GM18870 (cell line): ENCODE results near the gene SESTD1.
"Not testable (repeated sequence)": the region's sequence is repeated elsewhere in the genome, so short reads cannot be mapped to it uniquely, and the experiment has no call there.

Source experiments
- ATAC-seq: cut with Tn5 transposase; IDR thresholded peaks from one replicate; pipeline ENCODE4 v1.9.1; 2021; ENCODE audit warnings: moderate library complexity; ENCODE audit not compliant: unreplicated experiment

The SESTD1 gene

GRCh38 chr2:179239838-179240237, 24.8 kb downstream of the SESTD1 start:
- ATAC-seq = no peak

GRCh38 chr2:179239195-179239594, 25.4 kb downstream of the SESTD1 start:
- ATAC-seq = peak; percentile 71

- no peak for ATAC-seq
Measured at GRCh38 chr2:179238027-179238426, 26.6 kb downstream of the SESTD1 start.

GRCh38 chr2:179237209-179237946, 27.3 kb downstream of the SESTD1 start:
- no peak for ATAC-seq

- ATAC-seq = no peak
Measured at GRCh38 chr2:179235463-179236108, 29.0 kb downstream of the SESTD1 start.

- ATAC-seq = no peak
Measured at GRCh38 chr2:179234658-179235240, 29.9 kb downstream of the SESTD1 start.

GRCh38 chr2:179233626-179234430, 30.8 kb downstream of the SESTD1 start:
- ATAC-seq = no peak

- ATAC-seq = no peak
Measured at GRCh38 chr2:179233083-179233490, 31.5 kb downstream of the SESTD1 start.

GRCh38 chr2:179226961-179227259, 37.7 kb downstream of the SESTD1 start:
- no peak for ATAC-seq

- ATAC-seq = no peak
Measured at GRCh38 chr2:179226203-179226960, 38.2 kb downstream of the SESTD1 start.

GRCh38 chr2:179224361-179224760, 40.3 kb downstream of the SESTD1 start:
- ATAC-seq = no peak

- no peak for ATAC-seq
Measured at GRCh38 chr2:179222076-179222475, 42.6 kb downstream of the SESTD1 start.

- ATAC-seq = peak; percentile 74
Measured at GRCh38 chr2:179218848-179219594, 45.6 kb downstream of the SESTD1 start.

GRCh38 chr2:179214671-179215070, 50.0 kb downstream of the SESTD1 start:
- ATAC-seq = not testable (repeated sequence)

GRCh38 chr2:179211355-179211754, 53.3 kb downstream of the SESTD1 start:
- ATAC-seq = no peak

GRCh38 chr2:179208277-179208676, 56.4 kb downstream of the SESTD1 start:
- ATAC-seq = not testable (repeated sequence)

GRCh38 chr2:179207047-179207446, 57.6 kb downstream of the SESTD1 start:
- ATAC-seq = no peak

- ATAC-seq = no peak
Measured at GRCh38 chr2:179201869-179202268, 62.8 kb downstream of the SESTD1 start.

- not testable (repeated sequence) for ATAC-seq
Measured at GRCh38 chr2:179195926-179196590, 68.6 kb downstream of the SESTD1 start.
